ENCODE results near the gene ZCCHC17.

- TF ChIP-seq, protein P1, sequence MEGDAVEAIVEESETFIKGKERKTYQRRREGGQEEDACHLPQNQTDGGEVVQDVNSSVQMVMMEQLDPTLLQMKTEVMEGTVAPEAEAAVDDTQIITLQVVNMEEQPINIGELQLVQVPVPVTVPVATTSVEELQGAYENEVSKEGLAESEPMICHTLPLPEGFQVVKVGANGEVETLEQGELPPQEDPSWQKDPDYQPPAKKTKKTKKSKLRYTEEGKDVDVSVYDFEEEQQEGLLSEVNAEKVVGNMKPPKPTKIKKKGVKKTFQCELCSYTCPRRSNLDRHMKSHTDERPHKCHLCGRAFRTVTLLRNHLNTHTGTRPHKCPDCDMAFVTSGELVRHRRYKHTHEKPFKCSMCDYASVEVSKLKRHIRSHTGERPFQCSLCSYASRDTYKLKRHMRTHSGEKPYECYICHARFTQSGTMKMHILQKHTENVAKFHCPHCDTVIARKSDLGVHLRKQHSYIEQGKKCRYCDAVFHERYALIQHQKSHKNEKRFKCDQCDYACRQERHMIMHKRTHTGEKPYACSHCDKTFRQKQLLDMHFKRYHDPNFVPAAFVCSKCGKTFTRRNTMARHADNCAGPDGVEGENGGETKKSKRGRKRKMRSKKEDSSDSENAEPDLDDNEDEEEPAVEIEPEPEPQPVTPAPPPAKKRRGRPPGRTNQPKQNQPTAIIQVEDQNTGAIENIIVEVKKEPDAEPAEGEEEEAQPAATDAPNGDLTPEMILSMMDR (IDR thresholded peaks at IDR 0.05; ENCODE audit: borderline replicate concordance, extremely low read depth, low read length, poor library complexity, severe bottlenecking) = no peak
- TF ChIP-seq EZH2 (IDR thresholded peaks at IDR 0.05; ENCODE audit: borderline replicate concordance, low read depth, low read length, severe bottlenecking) = no peak
Observed at GRCh38 chr1:31344503-31344902, 47.7 kb downstream of the ZCCHC17 start.
